B cell (primary cell): ENCODE data around the gene CCBE1. TPM values are rescaled to one million over a fixed set of nuclear protein-coding genes. Genes with fewer than 3 reads are reported as not detected.

Experiments used
- ATAC-seq: fragments of 200-7000 bp; cut with Tn5 transposase; one replicate; pipeline ENCODE4 v1.10.0; 2021; ENCODE audit warnings: low read depth, mild to moderate bottlenecking, moderate number of reproducible peaks, moderate library complexity
- CTCF ChIA-PET: fragments of 350-600 bp; sonication (Branson Sonifier 250); formaldehyde crosslinking; loops from one replicate; lab custom pipeline; 2021; ENCODE audit warnings: antibody characterized with exemption, inconsistent platforms; lab: Charles Lee
- POLR2A ChIA-PET: fragments of 350-600 bp; sonication (Branson Sonifier 250); formaldehyde crosslinking; loops from one replicate; lab custom pipeline; 2021; ENCODE audit warnings: antibody characterized with exemption; lab: Charles Lee
- DNase-seq: peaks from one replicate; pipeline ENCODE4 v3.0.0; 2013
- H2AFZ ChIP-seq: 2 replicates; pipeline ENCODE4 v1.6.1; 2012; ENCODE audit warnings: mild to moderate bottlenecking, low read depth, low read length; ENCODE audit not compliant: insufficient read depth, poor library complexity, severe bottlenecking
- H3K27ac ChIP-seq, 2 donors: 1 replicate in 1 of 2; 2 replicates in 1 of 2; pipeline ENCODE4 v1.5.1; 2012 to 2013; ENCODE audit warnings: low read length in 2 of 2, mild to moderate bottlenecking in 2 of 2, moderate library complexity in 1 of 2
- H3K27me3 ChIP-seq, 4 experiments: fragments of 200-600 bp in 1 of 4; sonication (generic) in 1 of 4; replicated peaks in 1 of 4; 1 replicate in 2 of 4; 2 replicates in 2 of 4; pipeline versions ENCODE4 v1.6.1 to v1.7.0; 2013 to 2016; ENCODE audit warnings: low read length in 3 of 4, mild to moderate bottlenecking in 2 of 4, mixed read lengths in 1 of 4, moderate library complexity in 1 of 4; ENCODE audit not compliant: insufficient read depth in 4 of 4, control insufficient read depth in 3 of 4; ENCODE audit errors: control extremely low read depth in 1 of 4
- H3K36me3 ChIP-seq, 2 experiments: replicated peaks in 1 of 2; 1 replicate in 1 of 2; 2 replicates in 1 of 2; pipeline versions ENCODE4 v1.6.1 to v1.7.1; 2013; ENCODE audit warnings: low read length in 1 of 2; ENCODE audit not compliant: insufficient read depth in 2 of 2, control insufficient read depth in 1 of 2; ENCODE audit errors: control extremely low read depth in 1 of 2, extremely low read depth in 1 of 2
- H3K4me1 ChIP-seq, 2 donors: fragments of 200-600 bp in 1 of 2; sonication (generic) in 1 of 2; 1 replicate in 1 of 2; 2 replicates in 1 of 2; pipeline versions ENCODE4 v1.5.1 to v1.6.1; 2013 to 2017; ENCODE audit warnings: low read length in 2 of 2; ENCODE audit not compliant: control insufficient read depth in 2 of 2, insufficient read depth in 2 of 2
- H3K4me2 ChIP-seq: replicated peaks from 2 replicates; pipeline ENCODE3; 2012; ENCODE audit warnings: mild to moderate bottlenecking, low read depth, low read length; ENCODE audit not compliant: poor library complexity, severe bottlenecking
- H3K4me3 ChIP-seq, 5 experiments: fragments of 200-600 bp in 1 of 5; sonication (generic) in 1 of 5; 1 replicate in 3 of 5; 2 replicates in 2 of 5; pipeline versions ENCODE4 v1.5.1 to v1.7.0; 2011 to 2016; ENCODE audit warnings: low read length in 4 of 5, mild to moderate bottlenecking in 4 of 5, low read depth in 2 of 5, control low read depth in 1 of 5, moderate library complexity in 1 of 5; ENCODE audit not compliant: insufficient read depth in 1 of 5; ENCODE audit errors: control extremely low read depth in 1 of 5, extremely low read depth in 1 of 5
- H3K79me2 ChIP-seq: fragments of 200-600 bp; sonication (generic); one replicate; pipeline ENCODE4 v1.6.0; 2016; ENCODE audit warnings: low read length; ENCODE audit not compliant: control insufficient read depth, insufficient read depth
- H3K9ac ChIP-seq: fragments of 200-600 bp; sonication (generic); 2 replicates; pipeline ENCODE4 v1.6.1; 2017; ENCODE audit warnings: mild to moderate bottlenecking, low read length, moderate library complexity
- H3K9me3 ChIP-seq, 3 donors: one replicate each; pipeline versions ENCODE4 v1.6.1 to v1.7.1; 2013; ENCODE audit warnings: low read length in 2 of 3; ENCODE audit not compliant: control insufficient read depth in 2 of 3, insufficient read depth in 1 of 3; ENCODE audit errors: control extremely low read depth in 1 of 3
- H4K20me1 ChIP-seq: 2 replicates; pipeline ENCODE4 v1.6.0; 2012; ENCODE audit warnings: mild to moderate bottlenecking, low read length; ENCODE audit not compliant: insufficient read depth, control insufficient read depth, poor library complexity, severe bottlenecking
- H3K27ac Mint-ChIP-seq: one replicate; pipeline ENCODE4 v1.8.0; 2021; ENCODE audit warnings: mixed read lengths
- H3K27me3 Mint-ChIP-seq: one replicate; pipeline ENCODE4 v1.8.0; 2021; ENCODE audit warnings: mixed read lengths
- H3K4me1 Mint-ChIP-seq: one replicate; pipeline ENCODE4 v1.8.0; 2021; ENCODE audit warnings: mixed read lengths
- H3K4me3 Mint-ChIP-seq: one replicate; pipeline ENCODE4 v1.8.0; 2021; ENCODE audit warnings: mixed read lengths
- H3K9me3 Mint-ChIP-seq: one replicate; pipeline ENCODE4 v1.8.0; 2022; ENCODE audit warnings: mixed read lengths; ENCODE audit not compliant: insufficient read depth
- CTCF ChIP-seq: fragments of 200-600 bp; IDR thresholded peaks from one replicate; pipeline ENCODE4 v1.8.0; 2022; ENCODE audit warnings: antibody characterized with exemption, mild to moderate bottlenecking
- EZH2 ChIP-seq: IDR thresholded peaks from 2 replicates; pipeline ENCODE4 v1.6.1; 2012; ENCODE audit warnings: borderline replicate concordance, low read depth, mild to moderate bottlenecking, moderate library complexity, low read length; ENCODE audit not compliant: insufficient read depth, poor library complexity, severe bottlenecking
- WGBS: methylation state at CpG from one replicate; pipeline ENCODE4 v1.1.5; 2013; ENCODE audit warnings: missing lambda C conversion rate; ENCODE audit not compliant: insufficient coverage; 5-methylcytosine and 5-hydroxymethylcytosine counted together
- intact Hi-C: fragments of 100-400 bp; cut with micrococcal nuclease; formaldehyde crosslinking; loops from one replicate; pipeline ENCODE4 v1.10.0; 2022
- polyA plus RNA-seq: library from polyadenylated mRNA; depleted of rRNA; stranded (reverse); fragments of >200 nt; gene quantifications from 2 replicates; pipeline ENCODE4 v1.2.3, GENCODE V29; 2012
- total RNA-seq, 2 donors: library from RNA; stranded (reverse); fragments of 120-200 nt in 1 of 2; gene quantifications; 1 replicate in 1 of 2; 2 replicates in 1 of 2; pipeline versions ENCODE4 v1.2.3 to v1.2.4, GENCODE V29; 2013 to 2022

CCBE1 gene
- total and polyA plus RNA-seq, 2 donors (not counting 1 experiment from before 2014, with no cell fraction given) = not detected

- H3K36me3 ChIP-seq = no peaks in the 10 kb centered on the region
- H4K20me1 ChIP-seq = no peaks in the 10 kb centered on the region
- no peak overlapping the region for H3K27ac Mint-ChIP-seq
- DNase-seq (no peak), ATAC-seq (no peak)
- POLR2A ChIA-PET = no interaction called here
- H3K9me3 Mint-ChIP-seq = no peaks in the 10 kb centered on the region
- WGBS = no CpG with 5 or more reads among the region's 2 CpGs
- intact Hi-C loops = no loop called here
- no peak overlapping the region for H2AFZ ChIP-seq
- no peak overlapping the region for H3K4me3 ChIP-seq
- H3K4me1 Mint-ChIP-seq = peaks cover 4% of the 10 kb centered on the region
- no peak overlapping the region for H3K9ac ChIP-seq
- H3K9me3 ChIP-seq = no peaks in the 10 kb centered on the region
- H3K27me3 Mint-ChIP-seq = peaks cover 4% of the 10 kb centered on the region
- TF ChIP-seq EZH2 = no peak
- no peak for TF ChIP-seq CTCF
- H3K27ac ChIP-seq = no peak overlapping the region
- CTCF ChIA-PET = no interaction called here
- no peaks in the 10 kb centered on the region for H3K79me2 ChIP-seq
- H3K4me3 Mint-ChIP-seq = no peak overlapping the region
- no peaks in the 10 kb centered on the region for H3K4me1 ChIP-seq
- no peak overlapping the region for H3K4me2 ChIP-seq
- no peaks in the 10 kb centered on the region for H3K27me3 ChIP-seq
Measured at GRCh38 chr18:59571902-59572301, 125.3 kb downstream of the CCBE1 start.

- Mint-ChIP-seq H3K27me3 (peaks cover 4% of the 10 kb centered on the region), H3K9me3 (no peaks in the 10 kb centered on the region), H3K4me1 (peaks cover 4% of the 10 kb centered on the region), H3K4me3 (no peak overlapping the region), H3K27ac (no peak overlapping the region)
- H3K4me2 ChIP-seq = no peak overlapping the region
- H4K20me1 ChIP-seq = no peaks in the 10 kb centered on the region
- DNase-seq (no peak), ATAC-seq (no peak)
- intact Hi-C loops = no loop called here
- no peak overlapping the region for H3K9ac ChIP-seq
- ChIA-PET POLR2A (no interaction called here), CTCF (no interaction called here)
- H2AFZ ChIP-seq = no peak overlapping the region
- H3K27me3 ChIP-seq = no peaks in the 10 kb centered on the region
- WGBS = 83% methylated on average over 3 of the region's 6 CpGs
- H3K27ac ChIP-seq = no peak overlapping the region
- no peak overlapping the region for H3K4me3 ChIP-seq
- no peaks in the 10 kb centered on the region for H3K79me2 ChIP-seq
- H3K9me3 ChIP-seq = no peaks in the 10 kb centered on the region
- TF ChIP-seq CTCF = no peak
- TF ChIP-seq EZH2 = no peak
- no peaks in the 10 kb centered on the region for H3K36me3 ChIP-seq
- no peaks in the 10 kb centered on the region for H3K4me1 ChIP-seq
Measured at GRCh38 chr18:59570796-59571195, 126.4 kb downstream of the CCBE1 start.
